Non-pigmented ciliary epithelial cell (primary cell): ENCODE results near the gene SHROOM3.

Source experiments
- DNase-seq: peaks from one replicate; pipeline ENCODE4 v3.0.0-alpha.2; 2010; ENCODE audit warnings: low read depth

The SHROOM3 gene

DNA sequence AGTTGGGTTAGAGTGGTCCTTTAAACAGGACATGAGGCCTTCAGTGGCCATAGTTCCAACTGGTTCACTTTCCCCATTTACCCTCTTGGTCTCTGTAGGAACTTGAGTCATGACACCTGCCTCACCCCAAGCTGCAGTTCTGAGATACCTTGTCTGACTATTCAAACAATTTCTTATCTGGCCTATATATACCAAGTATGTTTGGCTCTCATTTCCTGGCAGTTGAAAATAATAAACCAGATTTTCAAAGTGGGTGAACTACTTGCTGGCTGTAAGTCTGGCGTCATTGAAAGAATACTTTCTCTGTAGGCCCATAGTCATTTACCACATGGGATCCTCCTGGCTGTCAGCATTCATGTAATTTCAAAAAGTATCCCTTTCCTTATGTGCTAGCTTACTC lies 228.8 kb downstream of the SHROOM3 start:
- no peak for DNase-seq

DNA sequence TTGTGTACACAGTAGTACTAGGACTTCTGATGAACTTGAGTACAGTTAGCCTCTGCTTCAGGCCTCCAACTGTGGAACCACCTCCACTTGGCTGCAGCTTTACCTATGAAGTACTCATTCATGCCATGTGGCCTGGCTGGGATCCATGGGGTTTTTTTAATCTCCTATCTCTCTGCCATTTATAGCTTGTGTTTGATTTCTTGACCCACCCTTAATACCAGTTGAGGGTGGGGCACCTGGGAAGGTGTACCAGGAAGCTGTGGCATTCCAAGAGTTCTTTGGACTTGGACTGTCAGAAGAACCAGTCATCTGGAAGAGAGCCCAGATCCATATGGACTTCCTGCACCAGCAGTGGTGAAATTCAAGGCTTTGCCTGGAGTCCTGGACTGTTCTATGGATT lies 230.1 kb downstream of the SHROOM3 start:
- DNase-seq: no peak

DNA sequence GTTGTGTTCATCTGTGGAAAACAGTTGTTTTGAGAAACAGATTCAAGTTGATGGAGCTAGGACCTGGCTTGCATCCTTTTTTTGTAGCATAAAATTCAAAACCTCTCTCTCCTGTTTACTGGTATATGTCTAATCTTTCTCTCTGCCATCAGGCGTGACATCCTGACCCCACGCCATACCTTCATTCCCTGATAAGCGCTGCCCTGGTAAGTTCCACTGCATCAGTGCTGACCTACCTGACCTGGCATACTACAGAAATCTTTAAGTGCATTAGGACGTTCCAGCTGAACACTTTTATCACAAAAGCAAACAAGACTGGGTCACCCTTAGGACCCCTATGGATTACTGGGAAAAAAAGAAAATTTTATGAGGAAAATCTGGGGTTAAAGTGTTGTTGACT lies 230.7 kb downstream of the SHROOM3 start:
- no peak for DNase-seq

DNA sequence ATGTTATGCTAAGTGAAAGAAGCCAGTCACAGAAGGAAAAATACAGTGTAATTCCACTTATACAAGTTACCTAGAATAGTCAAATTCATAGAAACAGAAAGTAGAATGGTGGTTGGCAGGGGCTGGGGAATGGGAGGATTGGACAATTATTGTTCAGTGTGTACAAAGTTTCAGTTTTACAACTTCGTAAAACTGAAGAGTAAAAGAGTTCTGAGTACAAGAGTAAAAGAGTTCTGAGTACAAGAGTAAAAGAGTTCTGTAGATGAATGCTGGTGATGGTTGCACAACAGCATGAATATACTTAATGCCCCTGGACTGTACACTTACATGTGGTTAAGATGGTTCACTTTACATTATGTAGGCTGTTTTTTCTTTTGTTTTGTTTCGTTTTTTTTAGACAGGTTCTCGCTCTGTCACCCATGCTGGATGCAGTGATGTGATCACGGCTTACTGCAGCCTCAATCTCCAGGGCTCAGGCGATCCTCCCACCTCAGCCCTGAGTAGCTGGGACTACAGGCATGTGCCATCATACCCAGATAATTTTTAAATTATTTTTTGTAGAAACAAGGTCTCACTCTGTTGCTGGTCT lies 232.0 kb downstream of the SHROOM3 start:
- no peak for DNase-seq

- DNase-seq: no peak
Measured at GRCh38 chr4:76670631-76671030, 235.6 kb downstream of the SHROOM3 start.

- no peak for DNase-seq
Measured at GRCh38 chr4:76673362-76673761, 238.3 kb downstream of the SHROOM3 start.

- no peak for DNase-seq
Measured at GRCh38 chr4:76674983-76675382, 240.0 kb downstream of the SHROOM3 start.

- DNase-seq: no peak
Measured at GRCh38 chr4:76677571-76678326, 242.7 kb downstream of the SHROOM3 start.

- no peak for DNase-seq
Measured at GRCh38 chr4:76679691-76680090, 244.7 kb downstream of the SHROOM3 start.

GRCh38 chr4:76680952-76681351 lies 245.9 kb downstream of the SHROOM3 start:
- DNase-seq: no peak

DNA sequence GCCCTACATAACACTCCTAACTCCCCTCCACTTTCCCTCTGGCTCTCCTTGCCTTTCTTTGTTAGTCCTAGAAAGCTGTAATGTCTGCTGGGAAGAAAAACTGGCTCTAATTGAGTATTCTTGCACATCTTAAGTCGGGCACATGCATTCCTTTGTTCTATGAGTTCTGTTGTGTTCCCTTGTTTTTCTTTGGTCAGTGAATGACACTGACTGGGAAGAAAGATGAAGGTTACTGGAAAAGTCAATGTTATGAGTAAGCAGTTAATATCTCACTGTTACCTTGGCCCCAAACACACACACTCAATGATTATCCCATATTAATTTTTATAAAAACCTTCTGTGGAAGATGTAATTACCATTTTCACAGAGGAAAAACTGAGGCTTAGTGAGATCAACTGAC lies 247.0 kb downstream of the SHROOM3 start:
- DNase-seq: no peak

- no peak for DNase-seq
Measured at GRCh38 chr4:76683144-76683543, 248.1 kb downstream of the SHROOM3 start.

DNA sequence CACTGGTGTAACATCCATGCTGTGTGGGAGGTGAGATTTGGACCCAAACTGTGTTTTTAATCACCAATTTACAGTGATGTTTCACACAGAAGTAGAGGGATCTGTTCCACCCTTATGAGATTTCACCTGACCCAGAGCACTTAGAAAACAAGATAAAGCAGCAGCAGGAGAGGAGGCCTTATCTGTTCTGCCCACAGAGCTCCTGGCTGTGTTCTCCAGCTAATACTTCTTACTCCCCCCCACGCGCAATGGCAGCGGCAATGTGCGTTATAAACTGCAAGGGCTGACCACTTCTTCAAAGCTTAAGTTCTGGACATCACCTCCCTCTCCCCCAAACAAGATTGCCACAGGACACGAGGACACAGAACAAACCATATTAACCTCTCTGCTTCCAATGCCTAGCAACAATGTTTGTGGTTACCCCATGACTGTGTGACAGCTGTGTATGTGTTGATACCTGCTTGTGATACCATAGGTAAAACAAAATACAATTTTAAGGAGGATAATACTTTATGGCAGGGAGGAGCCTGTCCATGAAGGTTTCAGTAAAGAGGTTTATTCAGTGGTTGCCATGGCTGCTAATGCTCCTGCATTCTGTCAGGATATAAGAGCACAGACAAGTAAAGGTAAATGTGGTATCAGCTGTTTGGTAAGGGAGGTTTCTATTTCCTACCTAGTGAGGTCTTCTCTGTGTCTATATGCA lies 252.9 kb downstream of the SHROOM3 start:
- DNase-seq: no peak

- no peak for DNase-seq
Measured at GRCh38 chr4:76688619-76689144, 253.7 kb downstream of the SHROOM3 start.

DNA sequence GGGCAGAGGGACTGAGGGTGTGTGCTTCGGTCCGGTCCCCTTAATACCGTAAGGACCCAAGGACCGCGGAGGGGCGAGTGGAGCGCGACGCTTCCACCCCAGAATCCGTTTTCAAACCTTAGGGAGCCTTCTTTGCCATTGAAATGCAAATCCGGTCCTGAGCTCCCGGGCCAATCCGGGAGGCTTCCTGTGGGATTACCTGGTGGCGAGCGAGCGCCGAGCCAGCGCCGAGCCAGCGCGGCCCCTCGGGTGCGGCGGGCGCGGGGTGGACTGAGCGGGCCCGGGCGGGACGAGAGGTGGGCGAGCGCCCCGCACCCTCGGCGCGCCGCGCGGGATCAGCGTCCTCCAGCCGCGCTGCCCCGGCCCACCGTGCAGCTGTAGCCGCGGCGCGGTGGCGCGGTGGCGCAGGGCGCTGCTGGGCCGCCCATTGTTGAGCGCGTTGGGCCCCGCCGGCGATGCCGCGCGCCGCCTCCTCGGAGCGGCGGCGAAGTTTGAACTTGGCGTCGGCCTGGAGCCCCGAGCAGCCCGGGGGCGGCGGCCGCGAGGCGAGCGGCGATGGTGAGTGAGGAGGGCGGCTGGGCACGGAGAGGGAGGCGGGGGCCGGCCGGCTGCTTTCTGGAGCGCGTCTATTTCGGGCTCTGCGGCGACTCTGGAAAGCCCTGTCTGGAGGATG lies 254.3 kb downstream of the SHROOM3 start:
- no peak for DNase-seq

GRCh38 chr4:76690011-76690905 lies 255.2 kb downstream of the SHROOM3 start:
- no peak for DNase-seq

- no peak for DNase-seq
Measured at GRCh38 chr4:76690906-76691275, 255.9 kb downstream of the SHROOM3 start.

DNA sequence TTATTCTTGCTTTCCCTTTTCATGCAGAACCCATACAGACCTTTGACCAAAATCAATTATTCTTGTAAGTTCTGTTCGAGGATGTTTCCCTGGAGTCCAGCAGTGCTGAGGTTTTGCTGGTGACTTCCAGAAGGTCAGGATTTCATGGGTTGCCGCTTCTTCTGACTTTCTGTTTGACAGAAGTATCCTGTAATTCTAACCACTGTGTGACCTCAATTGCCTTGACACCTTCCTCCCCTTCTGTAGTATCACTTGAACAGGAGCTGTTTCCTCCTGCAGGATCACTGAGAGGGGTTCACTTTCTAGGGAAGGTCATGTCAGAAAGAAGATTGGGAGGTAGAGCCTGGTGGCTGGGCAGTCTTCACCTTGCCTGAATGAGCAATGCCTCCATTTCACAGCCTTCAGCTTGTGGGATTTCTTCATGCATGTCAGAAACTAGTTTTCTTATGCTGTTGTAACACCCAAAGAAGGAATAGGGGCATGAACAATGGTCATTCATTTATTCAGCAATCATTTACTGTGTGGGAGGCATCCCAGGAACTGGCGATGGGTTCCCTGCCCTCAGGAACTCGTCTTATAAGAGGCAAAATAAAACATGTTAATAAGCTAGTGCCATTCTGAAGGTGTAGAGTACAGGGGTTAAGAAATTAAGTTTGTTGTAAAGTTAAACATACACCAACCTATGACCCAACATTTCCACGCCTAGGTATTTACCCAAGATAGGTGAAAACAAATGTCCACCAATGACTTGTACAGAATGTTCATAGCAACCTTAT lies 257.0 kb downstream of the SHROOM3 start:
- no peak for DNase-seq

DNA sequence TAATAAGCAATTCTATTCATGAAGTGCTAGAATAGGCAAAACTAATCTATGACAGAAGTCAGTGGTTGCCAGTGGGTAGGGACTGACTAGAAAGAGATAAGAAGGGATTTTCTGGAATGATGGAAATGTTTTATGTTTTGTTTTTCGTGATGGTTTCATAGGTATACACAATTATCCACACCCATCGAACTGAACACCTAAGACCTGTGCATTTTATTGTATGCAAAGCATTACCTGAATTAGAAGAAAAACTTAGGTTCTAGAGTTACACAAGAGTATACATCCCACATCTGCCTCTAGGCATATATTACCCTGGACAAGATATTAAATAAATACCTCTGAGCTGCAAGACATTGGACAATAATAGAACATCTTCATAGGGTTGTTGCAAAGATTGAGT lies 257.7 kb downstream of the SHROOM3 start:
- DNase-seq: no peak

DNA sequence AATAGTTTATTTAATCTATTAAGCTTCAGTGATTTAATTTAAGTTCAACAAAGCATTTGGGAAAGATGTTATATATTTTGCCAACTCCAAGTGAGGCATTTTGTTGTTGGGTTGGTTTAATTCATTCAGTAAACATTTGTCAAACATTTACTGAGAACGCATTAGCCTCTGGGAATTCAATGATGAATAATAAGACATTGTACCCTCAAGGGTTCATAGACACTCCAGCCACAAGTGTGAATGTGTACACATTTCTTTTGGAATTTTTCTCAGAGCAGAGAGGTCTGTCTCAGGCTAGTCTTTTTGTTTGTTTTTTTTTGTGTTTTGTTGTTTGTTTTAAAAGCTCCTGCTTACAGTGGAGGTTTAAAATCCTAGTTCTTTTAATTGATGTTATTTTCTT lies 259.0 kb downstream of the SHROOM3 start:
- DNase-seq: no peak

DNA sequence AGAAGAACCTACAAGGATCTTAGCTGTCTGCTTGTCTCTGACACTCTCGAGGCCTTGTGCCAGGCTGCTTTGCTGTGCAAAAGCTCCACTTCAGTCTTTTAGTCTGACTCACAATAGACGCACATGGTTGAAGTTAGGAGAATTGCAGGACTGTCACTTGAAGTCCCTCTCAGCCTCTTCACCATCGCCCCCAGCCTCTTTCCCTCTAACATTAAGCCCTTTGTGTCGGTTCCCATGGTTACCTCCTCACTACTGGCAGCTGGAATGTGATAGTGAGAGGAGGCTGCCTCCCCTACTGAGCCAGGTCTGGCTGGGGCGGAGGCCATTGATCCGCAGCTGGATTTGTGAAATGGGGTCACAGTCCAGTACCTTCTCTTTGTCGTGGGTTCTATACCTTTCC lies 261.1 kb downstream of the SHROOM3 start:
- no peak for DNase-seq
